AG10803 (cell line): ENCODE measurements around the gene RAB40B.

Experiments used
- DNase-seq: peaks from one replicate; pipeline ENCODE4 v3.0.0; 2010; ENCODE audit warnings: low read depth
- H3K4me3 ChIP-seq: 2 replicates; pipeline ENCODE4 v1.5.1; 2011; ENCODE audit warnings: mild to moderate bottlenecking, low read length, control low read depth
- TF ChIP-seq, protein P1 (sequence below): conservative IDR thresholded peaks from 2 replicates; pipeline ENCODE4 v1.5.1; 2011; ENCODE audit warnings: mild to moderate bottlenecking, low read length, control low read depth, inconsistent platforms

The RAB40B gene

DNA sequence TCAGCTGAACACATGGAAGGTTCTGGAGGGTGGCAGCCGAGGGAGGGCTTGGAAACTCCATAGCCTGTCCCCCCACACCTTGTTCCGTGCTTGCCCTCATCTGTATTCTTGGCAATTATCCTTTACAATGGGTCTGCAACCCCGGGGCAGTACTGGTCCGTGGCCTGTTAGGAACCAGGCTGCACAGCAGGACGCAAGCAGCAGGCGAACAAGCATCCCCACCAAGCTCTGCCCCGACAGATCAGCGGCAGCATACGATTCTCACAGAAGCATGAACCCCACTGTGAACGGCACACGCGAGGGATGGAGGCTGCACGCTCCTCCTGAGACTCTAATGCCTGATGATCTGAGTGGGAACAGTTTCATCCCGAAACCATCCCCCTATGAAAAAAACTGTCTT is 56.5 kb downstream of the RAB40B start:
- no peak overlapping the region for H3K4me3 ChIP-seq
- no peak for DNase-seq
- TF ChIP-seq, protein P1, sequence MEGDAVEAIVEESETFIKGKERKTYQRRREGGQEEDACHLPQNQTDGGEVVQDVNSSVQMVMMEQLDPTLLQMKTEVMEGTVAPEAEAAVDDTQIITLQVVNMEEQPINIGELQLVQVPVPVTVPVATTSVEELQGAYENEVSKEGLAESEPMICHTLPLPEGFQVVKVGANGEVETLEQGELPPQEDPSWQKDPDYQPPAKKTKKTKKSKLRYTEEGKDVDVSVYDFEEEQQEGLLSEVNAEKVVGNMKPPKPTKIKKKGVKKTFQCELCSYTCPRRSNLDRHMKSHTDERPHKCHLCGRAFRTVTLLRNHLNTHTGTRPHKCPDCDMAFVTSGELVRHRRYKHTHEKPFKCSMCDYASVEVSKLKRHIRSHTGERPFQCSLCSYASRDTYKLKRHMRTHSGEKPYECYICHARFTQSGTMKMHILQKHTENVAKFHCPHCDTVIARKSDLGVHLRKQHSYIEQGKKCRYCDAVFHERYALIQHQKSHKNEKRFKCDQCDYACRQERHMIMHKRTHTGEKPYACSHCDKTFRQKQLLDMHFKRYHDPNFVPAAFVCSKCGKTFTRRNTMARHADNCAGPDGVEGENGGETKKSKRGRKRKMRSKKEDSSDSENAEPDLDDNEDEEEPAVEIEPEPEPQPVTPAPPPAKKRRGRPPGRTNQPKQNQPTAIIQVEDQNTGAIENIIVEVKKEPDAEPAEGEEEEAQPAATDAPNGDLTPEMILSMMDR = no peak

DNA sequence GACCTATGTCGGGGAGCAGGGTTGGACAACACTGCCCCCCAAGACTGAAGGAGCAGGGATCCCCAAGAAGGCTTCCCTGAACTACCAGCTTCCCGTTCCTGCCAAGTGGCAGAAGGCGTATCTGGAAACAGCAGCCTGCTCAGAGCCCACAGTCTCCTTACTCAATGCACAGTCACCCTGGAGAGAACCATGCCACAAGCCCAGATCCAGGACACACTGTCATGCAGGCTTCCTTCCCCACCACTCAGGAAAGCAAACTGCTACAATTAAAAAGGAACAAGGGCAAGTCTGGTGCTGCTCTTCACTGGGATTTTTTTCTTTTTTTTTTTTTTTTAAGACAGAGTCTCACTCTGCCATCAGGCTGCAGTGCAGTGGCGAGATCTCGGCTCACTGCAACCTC is 58.5 kb downstream of the RAB40B start:
- DNase-seq = no peak
- TF ChIP-seq, protein P1 = no peak
- H3K4me3 ChIP-seq = no peak overlapping the region

DNA sequence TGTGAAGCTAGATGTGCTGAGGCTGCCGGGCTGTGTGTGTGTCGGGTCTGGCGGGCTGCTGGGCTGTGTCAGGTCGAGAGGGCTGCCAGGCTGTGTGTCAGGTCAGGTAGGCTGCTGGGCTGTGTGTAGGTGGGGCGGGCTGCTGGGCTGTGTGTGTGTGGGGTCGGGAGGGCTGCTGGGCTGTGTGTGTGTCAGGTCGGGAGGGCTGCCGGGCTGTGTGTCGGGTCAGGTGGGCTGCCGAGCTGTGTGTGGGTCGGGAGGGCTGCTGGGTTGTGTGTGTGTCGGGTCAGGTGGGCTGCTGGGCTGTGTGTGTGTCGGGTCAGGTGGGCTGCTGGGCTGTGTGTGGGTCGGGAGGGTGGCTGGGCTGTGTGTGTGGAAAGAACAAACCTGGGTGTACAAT is 58.9 kb downstream of the RAB40B start:
- TF ChIP-seq, protein P1 = no peak
- no peak for DNase-seq
- H3K4me3 ChIP-seq = no peak overlapping the region

DNA sequence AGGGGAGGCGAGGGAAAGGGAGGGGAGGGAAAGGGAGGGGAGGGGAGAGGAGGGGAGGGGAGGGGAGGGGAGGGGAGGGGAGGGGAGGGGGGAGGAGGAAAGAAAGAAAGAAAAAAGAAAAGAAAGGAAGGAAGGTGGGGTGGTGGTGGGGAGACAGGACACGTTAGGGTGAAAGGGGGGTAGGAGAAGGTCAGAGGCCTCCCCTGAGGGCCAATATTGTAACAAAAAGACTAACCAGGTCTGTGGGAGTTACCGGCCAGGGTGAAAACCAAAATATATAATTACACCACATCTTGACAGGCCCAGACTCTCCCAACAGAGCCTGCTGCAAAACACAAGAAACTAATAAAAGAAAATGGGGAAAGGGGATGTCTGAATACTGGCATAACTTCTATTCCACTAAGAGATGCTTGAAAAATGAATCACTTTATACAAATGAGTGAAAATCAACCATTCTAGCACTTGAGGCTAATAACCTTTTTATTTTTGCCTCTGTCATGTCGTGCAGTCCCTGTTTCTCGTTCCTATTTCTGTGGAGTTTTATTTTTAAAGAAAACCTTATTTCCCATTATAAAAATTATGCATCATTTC is 60.2 kb downstream of the RAB40B start:
- peak; percentile 12 for DNase-seq
- TF ChIP-seq, protein P1 = no peak
- no peak overlapping the region for H3K4me3 ChIP-seq

DNA sequence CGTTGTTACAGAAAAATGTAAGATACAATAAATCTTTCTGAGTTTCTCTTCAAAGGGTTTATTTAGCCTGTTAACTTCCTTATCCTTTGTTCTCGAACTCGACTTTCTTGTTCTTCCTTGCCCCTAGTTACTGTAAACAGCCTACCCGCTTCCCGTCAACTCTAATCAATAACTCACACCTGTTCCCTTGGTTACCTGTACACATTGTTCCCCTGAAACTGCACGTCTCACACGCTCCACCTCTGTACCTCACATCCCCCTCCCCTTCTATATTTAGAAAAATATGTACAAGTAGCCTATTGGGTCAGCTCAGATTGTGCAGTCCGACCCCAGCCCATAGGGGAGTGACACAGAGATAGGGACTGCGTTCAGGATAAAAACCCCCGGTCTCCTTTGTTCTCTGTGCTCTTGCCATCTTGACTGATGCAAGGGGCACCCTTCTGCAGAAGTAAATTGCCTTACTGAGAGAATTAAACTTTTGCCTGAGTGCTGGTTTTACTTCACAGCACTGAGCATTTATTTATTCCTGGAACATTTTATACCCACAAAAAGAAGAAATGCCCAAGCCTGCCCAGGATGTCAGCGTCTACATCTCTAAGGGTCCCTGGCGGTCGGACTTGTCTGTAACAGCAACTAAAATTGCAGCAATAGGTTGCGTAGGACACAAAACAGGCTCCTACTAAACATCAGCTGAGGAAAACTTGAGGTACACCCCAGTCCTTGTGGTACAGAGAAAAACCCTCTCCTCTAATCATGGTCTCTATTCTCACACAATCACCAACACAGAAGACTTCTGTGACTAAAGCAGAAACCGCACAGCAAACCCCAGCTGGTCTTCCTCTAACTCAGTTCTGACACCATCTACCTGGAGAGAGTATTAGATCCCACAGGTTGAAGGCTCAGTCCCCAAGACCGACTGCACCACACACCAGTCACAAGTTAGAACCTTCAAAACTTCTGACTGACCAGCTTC is 61.6 kb downstream of the RAB40B start:
- H3K4me3 ChIP-seq = no peak overlapping the region
- TF ChIP-seq, protein P1 = no peak

DNA sequence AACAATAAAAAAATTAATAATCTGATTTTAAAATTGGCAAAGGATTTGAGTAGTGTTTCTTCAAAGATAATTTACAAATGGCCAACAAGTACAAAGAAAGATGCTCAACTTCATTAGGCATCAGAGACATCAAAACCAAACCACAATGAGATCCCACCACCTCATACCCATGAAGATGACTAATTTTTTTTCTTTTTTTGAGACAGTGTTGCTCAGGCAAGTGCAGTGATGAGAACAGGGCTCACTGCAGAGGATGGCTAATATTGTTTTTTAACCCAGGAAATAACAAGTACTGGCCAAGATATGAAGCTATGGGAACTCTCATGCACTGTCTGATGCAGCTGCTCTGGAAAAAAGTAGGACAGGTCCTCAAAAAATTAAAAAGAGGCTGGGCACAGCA is 65.2 kb downstream of the RAB40B start:
- H3K4me3 ChIP-seq = no peak overlapping the region
- TF ChIP-seq, protein P1 = no peak

More for the DNA sequence above, 61.6 kb downstream of the RAB40B start:
- no peak for DNase-seq

DNA sequence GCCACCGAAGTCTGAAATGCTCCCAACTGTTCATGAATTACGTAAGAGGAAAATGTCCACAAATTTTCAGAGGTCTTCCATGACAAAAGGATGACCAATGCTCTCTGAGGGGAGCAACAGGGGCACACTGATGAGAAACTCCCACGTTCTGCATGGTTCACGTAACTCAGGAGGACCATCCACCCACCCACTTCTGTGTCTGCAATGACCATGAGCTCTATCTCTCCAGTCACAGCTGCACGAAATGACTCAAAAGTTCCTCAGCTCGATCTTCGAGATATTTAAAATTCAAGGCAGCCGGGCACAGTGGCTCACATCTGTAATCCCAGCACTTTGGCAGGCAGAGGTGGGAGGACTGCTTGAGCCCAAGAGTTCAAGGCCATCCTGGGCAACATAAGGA is 66.0 kb downstream of the RAB40B start:
- DNase-seq = no peak
- TF ChIP-seq, protein P1 = no peak
- no peak overlapping the region for H3K4me3 ChIP-seq

More for the DNA sequence above, 65.2 kb downstream of the RAB40B start:
- no peak for DNase-seq
